HEK293 (cell line): ENCODE results near the gene DOCK4.

Experiments
- SALL2 ChIP-seq: fragments of 450-650 bp; formaldehyde crosslinking; IDR thresholded peaks from 2 replicates; pipeline ENCODE4 v1.5.0; 2017; ENCODE audit warnings: missing biosample characterization, mild to moderate bottlenecking, missing genetic modification characterization, borderline replicate concordance
- ZNF549 ChIP-seq: fragments of 450-650 bp; IDR thresholded peaks from 2 replicates; pipeline ENCODE4 v1.5.1; 2018; ENCODE audit warnings: missing biosample characterization, missing genetic modification characterization, mild to moderate bottlenecking, inconsistent platforms, moderate library complexity

DNA sequence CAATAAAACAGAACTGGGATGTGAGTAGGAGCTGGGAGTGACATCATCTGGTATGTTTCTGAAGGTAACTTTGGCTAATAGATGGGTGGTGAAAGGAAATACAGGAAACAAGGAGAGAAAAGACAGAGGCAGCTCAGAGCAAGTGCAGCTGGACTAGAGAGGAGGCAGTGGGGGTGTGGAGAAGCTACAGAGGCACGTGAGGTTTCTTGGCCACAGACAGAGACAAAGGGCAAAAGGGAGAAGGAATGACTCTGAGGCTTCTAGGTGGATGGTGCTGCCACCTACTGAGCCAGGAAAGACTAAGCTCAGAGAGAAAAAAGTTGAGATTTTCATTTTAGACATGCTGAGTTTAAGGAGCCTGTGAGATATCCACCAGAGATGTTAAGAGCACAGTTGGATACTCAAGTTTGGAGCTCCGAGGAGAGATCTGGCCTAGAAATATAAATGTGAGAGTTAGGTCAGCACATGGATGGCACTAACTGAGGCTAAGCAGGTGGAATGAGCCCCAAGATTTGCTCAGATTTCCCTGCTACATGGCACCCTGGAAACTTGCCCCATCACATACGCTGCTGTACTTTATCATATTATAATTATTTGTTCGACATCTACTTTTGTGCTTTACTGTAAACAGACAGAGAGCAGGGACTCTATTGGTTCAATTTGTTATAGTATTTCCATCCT, 350.9 kb downstream of the DOCK4 start:
- no peak for TF ChIP-seq ZNF549 (tag by site-specific recombination)
- TF ChIP-seq SALL2 (tag by site-specific recombination), result no peak
